Breast epithelium (tissue), 3 donors: Measurements from ENCODE around the gene MFN2.
"Not testable (repeated sequence)": the region's sequence is repeated elsewhere in the genome, so short reads cannot be mapped to it uniquely, and the experiment has no call there.

Experiments used
- CTCF ChIP-seq, 3 donors: fragments of 450-650 bp; IDR thresholded peaks; one replicate each; pipeline ENCODE4 v1.5.1; 2016 to 2017; ENCODE audit warnings: antibody characterized with exemption in 3 of 3, mild to moderate bottlenecking in 3 of 3, moderate library complexity in 3 of 3
- POLR2A ChIP-seq: fragments of 450-650 bp; IDR thresholded peaks from one replicate; pipeline ENCODE4 v1.6.1; 2016; ENCODE audit warnings: antibody characterized with exemption, mild to moderate bottlenecking, moderate library complexity

GRCh38 chr1:11935733-11936132 is 44.5 kb upstream of the MFN2 start:
- not testable (repeated sequence) for TF ChIP-seq CTCF (IDR thresholded peaks at IDR 0.05); POLR2A
